Naive B cell (primary cell): Measurements from ENCODE around the gene PEX11G. TPM values are rescaled to one million over a fixed set of nuclear protein-coding genes. Genes with fewer than 3 reads are reported as not detected.

ENCODE experiments used
- polyA plus RNA-seq, 6 donors: library from polyadenylated mRNA; unstranded; fragments of 300-500 nt; fragmentation: Illumina TruSeq; gene quantifications; one replicate each; pipeline ENCODE4 v1.2.3, GENCODE V29; 2021; ENCODE audit warnings: low read depth in 6 of 6

PEX11G gene
- polyA plus RNA-seq, 6 donors from 2014 or later: 0.52 to 4.4 (median 1.2) TPM

Other genes starting within 250 kb of the PEX11G start
- gene INSR, start 194.6 kb downstream of the PEX11G start, polyA plus RNA-seq: 1 to 10 TPM in 2 of 6 donors, under 1 TPM in 3, not detected in 1; 0.40 to 2.2 (median 0.52) TPM
- gene ARHGEF18, start 140.1 kb downstream of the PEX11G start, polyA plus RNA-seq: 10 to 100 TPM in 1 of 6 donors, 1 to 10 TPM in 5; 3.0 to 19.9 (median 4.8) TPM
- gene ZNF358, start 27.1 kb upstream of the PEX11G start, polyA plus RNA-seq: 1 to 10 TPM in 5 of 6 donors, under 1 TPM in 1; 0.94 to 3.5 (median 1.6) TPM
- gene MCOLN1, start 33.6 kb upstream of the PEX11G start, polyA plus RNA-seq: 1 to 10 TPM; 5.0 to 8.9 (median 6.7) TPM
- 1 to 10 TPM; 4.1 to 9.6 (median 6.6) TPM for gene PNPLA6, start 46.7 kb upstream of the PEX11G start, polyA plus RNA-seq
- gene CAMSAP3, start 106.8 kb upstream of the PEX11G start, polyA plus RNA-seq: under 1 TPM in 2 of 6 donors, not detected in 4; 0.06 to 0.08 TPM
- gene XAB2, start 140.5 kb upstream of the PEX11G start, polyA plus RNA-seq: 10 to 100 TPM in 2 of 6 donors, 1 to 10 TPM in 4; 3.2 to 21.7 (median 8.9) TPM
- 100 to 1,000 TPM; 195 to 441 (median 254) TPM for gene PET100, start 140.8 kb upstream of the PEX11G start, polyA plus RNA-seq
- under 1 TPM in 4 of 6 donors, not detected in 2; 0.64 to 0.76 (median 0.70) TPM for gene PCP2, start 144.7 kb upstream of the PEX11G start, polyA plus RNA-seq
- 10 to 100 TPM; 71.0 to 86.2 (median 79.5) TPM for gene STXBP2, start 148.1 kb upstream of the PEX11G start, polyA plus RNA-seq
- gene RETN, start 180.0 kb upstream of the PEX11G start, polyA plus RNA-seq: not detected
- under 1 TPM in 2 of 6 donors, not detected in 4; 0.39 to 0.58 TPM for gene MCEMP1, start 188.1 kb upstream of the PEX11G start, polyA plus RNA-seq
- gene TRAPPC5, start 191.8 kb upstream of the PEX11G start, polyA plus RNA-seq: 100 to 1,000 TPM; 171 to 260 (median 224) TPM
- 100 to 1,000 TPM; 613 to 938 (median 691) TPM for gene FCER2, start 213.1 kb upstream of the PEX11G start, polyA plus RNA-seq
- 1 to 10 TPM; 1.4 to 3.2 (median 1.8) TPM for gene CLEC4G, start 243.1 kb upstream of the PEX11G start, polyA plus RNA-seq